ENCODE data around the gene GYS2. TPM values are rescaled to one million over a fixed set of nuclear protein-coding genes. Genes with fewer than 3 reads are reported as not detected.
A peak's percentile ranks its signal among the peaks of the same experiment; 100 is the strongest.
"Not testable (repeated sequence)": the region's sequence is repeated elsewhere in the genome, so short reads cannot be mapped to it uniquely, and the experiment has no call there.

GYS2 gene
- polyA plus RNA-seq (ENCODE audit: insufficient read length in 3 of 3), result under 1 TPM in 2 of 3 donors, not detected in 1; 0.08 to 0.19 TPM

- no peak for DNase-seq (ENCODE audit: low read depth in 3 of 3, low spot score in 2 of 3)
Measured at GRCh38 chr12:21604245-21605101, at the start of gene GYS2. Gene GYS2 (minus strand): TSS chr12:21604847. CDS start chr12:21604592, 255 bp downstream.

GRCh38 chr12:21651821-21652220, 47.2 kb upstream of the GYS2 start:
- DNase-seq (ENCODE audit: low read depth in 3 of 3, low spot score in 2 of 3), result no peak

- DNase-seq (ENCODE audit: low read depth in 3 of 3, low spot score in 2 of 3), result no peak
Measured at GRCh38 chr12:21650997-21651396, 46.4 kb upstream of the GYS2 start.

GRCh38 chr12:21649034-21649433, 44.4 kb upstream of the GYS2 start:
- no peak for DNase-seq (ENCODE audit: low read depth in 3 of 3, low spot score in 2 of 3)

- no peak for DNase-seq (ENCODE audit: low read depth in 3 of 3, low spot score in 2 of 3)
Measured at GRCh38 chr12:21648378-21648777, 43.7 kb upstream of the GYS2 start.

GRCh38 chr12:21647179-21647578, 42.5 kb upstream of the GYS2 start:
- no peak for DNase-seq (ENCODE audit: low read depth in 3 of 3, low spot score in 2 of 3)

GRCh38 chr12:21645041-21645500, 40.4 kb upstream of the GYS2 start:
- DNase-seq (ENCODE audit: low read depth in 3 of 3, low spot score in 2 of 3), result not testable (repeated sequence)

GRCh38 chr12:21644516-21644915, 39.9 kb upstream of the GYS2 start:
- DNase-seq (ENCODE audit: low read depth in 3 of 3, low spot score in 2 of 3), result no peak

- DNase-seq (ENCODE audit: low read depth in 3 of 3, low spot score in 2 of 3), result no peak
Measured at GRCh38 chr12:21643758-21644157, 39.1 kb upstream of the GYS2 start.

GRCh38 chr12:21642707-21643389, 38.2 kb upstream of the GYS2 start:
- DNase-seq (ENCODE audit: low read depth in 3 of 3, low spot score in 2 of 3), result no peak

GRCh38 chr12:21638054-21638891, 33.6 kb upstream of the GYS2 start:
- DNase-seq (ENCODE audit: low read depth in 3 of 3, low spot score in 2 of 3), result no peak

GRCh38 chr12:21634245-21634644, 29.6 kb upstream of the GYS2 start:
- no peak for DNase-seq (ENCODE audit: low read depth in 3 of 3, low spot score in 2 of 3)

- DNase-seq (ENCODE audit: low read depth in 3 of 3, low spot score in 2 of 3), result no peak
Measured at GRCh38 chr12:21631367-21631766, 26.7 kb upstream of the GYS2 start.

GRCh38 chr12:21627924-21628323, 23.3 kb upstream of the GYS2 start:
- no peak for DNase-seq (ENCODE audit: low read depth in 3 of 3, low spot score in 2 of 3)

- DNase-seq (ENCODE audit: low read depth in 3 of 3, low spot score in 2 of 3), result no peak
Measured at GRCh38 chr12:21618566-21618965, 13.9 kb upstream of the GYS2 start.

GRCh38 chr12:21617030-21617429, 12.4 kb upstream of the GYS2 start:
- DNase-seq (ENCODE audit: low read depth in 3 of 3, low spot score in 2 of 3), result no peak

- DNase-seq (ENCODE audit: low read depth in 3 of 3, low spot score in 2 of 3), result no peak
Measured at GRCh38 chr12:21615431-21615830, 10.8 kb upstream of the GYS2 start.

- DNase-seq (ENCODE audit: low read depth in 3 of 3, low spot score in 2 of 3), result no peak
Measured at GRCh38 chr12:21614506-21614905, 9.9 kb upstream of the GYS2 start.

GRCh38 chr12:21613931-21614330, 9.3 kb upstream of the GYS2 start:
- DNase-seq (ENCODE audit: low read depth in 3 of 3, low spot score in 2 of 3), result no peak

GRCh38 chr12:21608196-21608595, 3.5 kb upstream of the GYS2 start:
- no peak for DNase-seq (ENCODE audit: low read depth in 3 of 3, low spot score in 2 of 3)

- peak in 1 of 3 donors; percentile 13 for DNase-seq (ENCODE audit: low read depth in 3 of 3, low spot score in 2 of 3)
Measured at GRCh38 chr12:21607701-21608100, 3.1 kb upstream of the GYS2 start.

All from right renal cortex interstitium (tissue), 3 donors.